ENCODE results near the gene CD300LG.
A peak's percentile ranks its signal among the peaks of the same experiment; 100 is the strongest.

Gene CD300LG

DNA sequence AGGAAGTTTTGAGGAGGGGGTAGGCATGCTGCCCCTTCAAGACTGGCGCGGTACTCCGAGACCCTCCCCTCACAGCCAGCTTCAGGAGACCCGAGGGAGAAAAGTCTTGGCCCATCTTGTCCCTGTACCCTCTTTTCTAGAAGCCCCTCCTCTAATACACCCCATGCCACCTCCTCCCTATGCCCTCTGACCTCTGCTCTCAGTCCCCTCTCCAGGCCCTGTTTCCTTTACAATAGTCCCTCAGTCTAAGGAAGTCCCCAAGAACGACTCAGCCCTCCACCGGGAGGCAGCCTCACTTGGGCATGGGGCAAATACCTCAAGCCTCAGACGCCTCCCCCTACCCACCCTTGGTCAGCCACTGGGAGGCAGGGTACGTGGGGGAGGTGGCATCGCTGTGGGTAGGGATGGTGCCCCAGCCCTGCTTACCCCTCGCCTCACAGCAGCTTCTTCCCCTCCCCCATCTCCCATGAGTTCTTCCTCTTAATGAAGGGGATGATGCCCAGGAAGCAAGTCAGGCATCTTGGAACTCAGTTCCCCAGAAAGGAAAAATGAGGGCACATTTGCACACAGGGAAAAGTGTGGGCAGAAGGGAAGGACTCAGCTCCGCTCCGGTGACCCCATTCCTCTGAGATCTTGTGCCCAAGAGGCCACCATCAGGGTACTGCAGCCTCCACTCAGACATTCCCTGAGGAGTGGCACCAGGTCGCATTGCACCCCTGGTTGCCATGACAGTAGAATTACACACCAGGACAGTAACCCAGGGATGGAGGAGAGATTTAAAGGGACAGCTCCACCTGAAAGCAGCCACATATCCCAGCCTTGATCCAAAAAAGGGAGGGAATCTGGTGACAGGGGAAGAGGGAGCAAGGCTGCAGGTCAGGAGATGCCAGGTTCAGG lies 54.1 kb downstream of the CD300LG start:
- Histone ChIP-seq H3K4me3 (peak overlapping the region; percentile 74), H3K27ac (no peak overlapping the region)
- no peak for DNase-seq (ENCODE audit: low spot score)
- TF ChIP-seq CTCF (IDR thresholded peaks at IDR 0.05) = no peak

GRCh38 chr17:43901861-43902589 lies 55.0 kb downstream of the CD300LG start:
- DNase-seq (ENCODE audit: low spot score) = no peak
- no peak overlapping the region for H3K4me3 ChIP-seq
- H3K27ac ChIP-seq = no peak overlapping the region
- TF ChIP-seq CTCF (IDR thresholded peaks at IDR 0.05) = no peak

- no peak for DNase-seq (ENCODE audit: low spot score)
- H3K27ac ChIP-seq = peak overlapping the region in 1 of 2 donors; percentile 93
- no peak for TF ChIP-seq CTCF (IDR thresholded peaks at IDR 0.05)
- peak overlapping the region; percentile 86 for H3K4me3 ChIP-seq
Observed at GRCh38 chr17:43905400-43905984, 58.5 kb downstream of the CD300LG start.

DNA sequence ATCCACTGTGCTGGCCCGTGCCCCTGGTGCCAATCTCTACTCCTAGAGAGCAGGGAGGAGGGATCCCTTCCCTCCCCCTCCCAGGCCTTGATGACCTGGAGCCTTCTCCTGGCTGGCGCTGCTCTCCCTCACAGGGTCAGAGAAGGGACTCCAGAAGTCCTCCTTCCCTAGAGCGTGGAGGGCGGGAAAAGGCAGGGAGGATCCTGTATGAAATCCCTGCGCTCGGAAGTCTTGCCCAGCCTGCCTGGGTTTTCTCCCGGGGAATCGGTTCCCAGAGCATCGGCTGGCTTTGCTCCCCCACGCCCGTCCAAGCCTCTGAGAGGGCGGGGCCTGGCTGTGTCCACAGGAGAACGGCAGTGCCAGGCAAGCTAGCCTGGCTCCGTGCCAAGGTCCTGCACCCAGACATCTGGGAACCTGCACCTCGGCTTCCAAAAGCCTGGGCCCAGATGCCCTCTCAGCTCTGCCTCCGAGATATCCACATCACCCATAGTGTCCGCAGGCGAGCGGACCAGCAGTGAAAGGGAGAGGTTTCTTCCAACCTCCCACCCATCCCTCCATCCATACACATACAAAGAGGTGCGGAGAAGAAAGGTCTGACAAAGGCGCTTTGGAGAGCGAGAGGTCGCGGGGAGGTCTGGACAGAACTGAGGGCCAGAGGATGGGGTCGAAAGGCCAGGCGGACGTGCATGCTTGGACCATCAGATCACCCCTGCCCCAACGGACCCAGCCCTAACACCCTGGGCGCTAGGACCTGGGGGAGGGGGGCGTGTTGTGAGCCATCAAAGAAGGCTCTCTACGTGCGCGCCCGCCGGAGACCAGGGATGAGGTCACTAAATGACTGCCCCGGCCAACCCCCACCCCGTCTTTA lies 59.2 kb downstream of the CD300LG start:
- TF ChIP-seq CTCF (IDR thresholded peaks at IDR 0.05) = no peak
- Histone ChIP-seq H3K27ac (peak overlapping the region; percentile 93 to 96), H3K4me3 (peak overlapping the region; percentile 86)
- DNase-seq (ENCODE audit: low spot score) = peak; percentile 84

- Histone ChIP-seq H3K27ac (peak overlapping the region; percentile 93 to 96), H3K4me3 (peak overlapping the region; percentile 86)
- DNase-seq (ENCODE audit: low spot score) = no peak
- TF ChIP-seq CTCF (IDR thresholded peaks at IDR 0.05) = no peak
Observed at GRCh38 chr17:43906951-43907424, 60.0 kb downstream of the CD300LG start.

DNA sequence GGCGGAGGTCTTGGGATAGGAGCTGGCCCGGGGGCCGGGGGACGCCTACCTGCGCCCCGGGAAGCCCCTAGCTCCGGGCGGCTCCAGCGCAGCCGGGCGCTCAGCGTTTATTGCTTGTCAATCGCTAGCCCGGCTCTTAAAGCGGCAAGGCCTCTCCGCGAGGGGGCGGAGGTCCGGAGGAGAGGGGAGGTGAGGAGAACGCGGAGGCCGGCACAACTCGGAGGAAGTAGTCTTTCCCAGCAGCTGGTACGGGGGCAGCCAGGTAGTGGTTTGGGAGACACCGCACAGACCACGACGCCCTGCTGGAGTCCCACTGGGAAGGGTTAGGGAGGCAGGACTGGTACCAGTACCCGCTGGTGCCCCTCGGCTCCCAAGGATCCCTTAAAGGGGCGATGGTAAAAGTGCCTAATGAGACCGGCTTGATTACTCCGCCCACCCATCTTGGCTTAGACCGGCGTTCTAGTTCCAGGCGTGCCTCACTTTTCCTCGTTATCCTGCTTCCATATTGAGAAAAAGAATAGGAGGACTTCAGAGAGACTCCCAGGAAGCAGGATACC lies 60.5 kb downstream of the CD300LG start, which contains the start of gene MPP2:
TSS of gene MPP2 (minus strand) at position 112 of the 557 bp plus-strand sequence. CDS start 3,076 bp downstream, outside the sequence.
- Histone ChIP-seq H3K27ac (peak within 1 kb of the TSS; percentile 93 to 96), H3K4me3 (peak within 1 kb of the TSS; percentile 86)
- no peak for TF ChIP-seq CTCF (IDR thresholded peaks at IDR 0.05)
- peak; percentile 85 for DNase-seq (ENCODE audit: low spot score)

All from coronary artery (tissue), 2 donors.